Renal cortical epithelial cell (primary cell): ENCODE results near the gene METTL23. TPM values are rescaled to one million over a fixed set of nuclear protein-coding genes. Genes with fewer than 3 reads are reported as not detected.
A peak's percentile ranks its signal among the peaks of the same experiment; 100 is the strongest.
"Not testable (repeated sequence)": the region's sequence is repeated elsewhere in the genome, so short reads cannot be mapped to it uniquely, and the experiment has no call there.

Experiments used
- DNase-seq: peaks from one replicate; pipeline ENCODE4 v3.0.0-alpha.2; 2011; ENCODE audit warnings: low read depth
- total RNA-seq: library from RNA; depleted of rRNA; stranded (reverse); fragments of >200 nt; gene quantifications from 2 replicates; pipeline ENCODE4 v1.2.3, GENCODE V29; 2014

METTL23 gene
- total RNA-seq, 1 donor from 2014 or later, result 27.0 TPM

GRCh38 chr17:76695059-76695831, 31.4 kb upstream of the METTL23 start:
- DNase-seq, result no peak

GRCh38 chr17:76696763-76697701, 29.6 kb upstream of the METTL23 start:
- DNase-seq, result no peak

- DNase-seq, result peak; percentile 54
These were observed 28.8 kb upstream of the METTL23 start for GRCh38 chr17:76697702-76698465.

GRCh38 chr17:76698466-76698977, 28.1 kb upstream of the METTL23 start:
- DNase-seq, result not testable (repeated sequence)

GRCh38 chr17:76700270-76700616, 26.4 kb upstream of the METTL23 start:
- DNase-seq, result no peak

- no peak for DNase-seq
These were observed 25.8 kb upstream of the METTL23 start for GRCh38 chr17:76700617-76701470.

GRCh38 chr17:76701471-76701967, 25.1 kb upstream of the METTL23 start:
- DNase-seq, result no peak

- no peak for DNase-seq
These were observed 24.6 kb upstream of the METTL23 start for GRCh38 chr17:76702076-76702475.

GRCh38 chr17:76702941-76703637, 23.6 kb upstream of the METTL23 start:
- no peak for DNase-seq

GRCh38 chr17:76704805-76705204, 21.8 kb upstream of the METTL23 start:
- DNase-seq, result no peak

GRCh38 chr17:76706817-76707216, 19.8 kb upstream of the METTL23 start:
- DNase-seq, result no peak

GRCh38 chr17:76707985-76708807, 18.4 kb upstream of the METTL23 start:
- no peak for DNase-seq

- peak; percentile 89 for DNase-seq
These were observed 17.3 kb upstream of the METTL23 start for GRCh38 chr17:76709077-76709950.

- not testable (repeated sequence) for DNase-seq
These were observed 16.4 kb upstream of the METTL23 start for GRCh38 chr17:76709951-76710862.

GRCh38 chr17:76710863-76711611, 15.6 kb upstream of the METTL23 start, which contains the start of gene MXRA7:
Gene MXRA7, minus strand, starts transcription at chr17:76710965. Its CDS starts 19 bp downstream, at chr17:76710946.
- no peak for DNase-seq

GRCh38 chr17:76712321-76712720, 14.3 kb upstream of the METTL23 start:
- DNase-seq, result not testable (repeated sequence)
